C4-2B (cell line): Measurements from ENCODE around the gene CCDC90B.
"Not testable (repeated sequence)": the region's sequence is repeated elsewhere in the genome, so short reads cannot be mapped to it uniquely, and the experiment has no call there.

Source experiments
- ZFX ChIP-seq: fragments of 450-650 bp; IDR thresholded peaks from 2 replicates; pipeline ENCODE4 v1.6.1; 2017
- TF ChIP-seq, protein P1 (sequence below): fragments of 450-650 bp; conservative IDR thresholded peaks from 2 replicates; pipeline ENCODE4 v1.5.1; 2017; ENCODE audit warnings: mild to moderate bottlenecking

- TF ChIP-seq, protein P1, sequence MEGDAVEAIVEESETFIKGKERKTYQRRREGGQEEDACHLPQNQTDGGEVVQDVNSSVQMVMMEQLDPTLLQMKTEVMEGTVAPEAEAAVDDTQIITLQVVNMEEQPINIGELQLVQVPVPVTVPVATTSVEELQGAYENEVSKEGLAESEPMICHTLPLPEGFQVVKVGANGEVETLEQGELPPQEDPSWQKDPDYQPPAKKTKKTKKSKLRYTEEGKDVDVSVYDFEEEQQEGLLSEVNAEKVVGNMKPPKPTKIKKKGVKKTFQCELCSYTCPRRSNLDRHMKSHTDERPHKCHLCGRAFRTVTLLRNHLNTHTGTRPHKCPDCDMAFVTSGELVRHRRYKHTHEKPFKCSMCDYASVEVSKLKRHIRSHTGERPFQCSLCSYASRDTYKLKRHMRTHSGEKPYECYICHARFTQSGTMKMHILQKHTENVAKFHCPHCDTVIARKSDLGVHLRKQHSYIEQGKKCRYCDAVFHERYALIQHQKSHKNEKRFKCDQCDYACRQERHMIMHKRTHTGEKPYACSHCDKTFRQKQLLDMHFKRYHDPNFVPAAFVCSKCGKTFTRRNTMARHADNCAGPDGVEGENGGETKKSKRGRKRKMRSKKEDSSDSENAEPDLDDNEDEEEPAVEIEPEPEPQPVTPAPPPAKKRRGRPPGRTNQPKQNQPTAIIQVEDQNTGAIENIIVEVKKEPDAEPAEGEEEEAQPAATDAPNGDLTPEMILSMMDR = not testable (repeated sequence)
- not testable (repeated sequence) for TF ChIP-seq ZFX
These were observed 30.2 kb upstream of the CCDC90B start for GRCh38 chr11:83316143-83316896.
